Adrenal gland (tissue), 5 donors: ENCODE results near the gene REXO5.

Experiments
- CTCF ChIP-seq, 6 experiments: fragments of 450-650 bp in 4 of 6; fragments of 200-600 bp in 2 of 6; sonication (generic) in 1 of 6; IDR thresholded peaks; 1 replicate in 5 of 6; 2 replicates in 1 of 6; pipeline versions ENCODE4 v1.5.1 to v1.8.0; 2016 to 2021; ENCODE audit warnings: antibody characterized with exemption in 6 of 6, mild to moderate bottlenecking in 2 of 6, moderate library complexity in 1 of 6
- POLR2A ChIP-seq, 2 donors: fragments of 450-650 bp; IDR thresholded peaks; one replicate each; pipeline ENCODE4 v1.6.1; 2017; ENCODE audit warnings: antibody characterized with exemption in 2 of 2, mild to moderate bottlenecking in 2 of 2, moderate library complexity in 1 of 2
- donor health status: DM: no; HTN: no; CAD: no.

- TF ChIP-seq CTCF (IDR thresholded peaks at IDR 0.05) (no peak), POLR2A (IDR thresholded peaks at IDR 0.05) (no peak)
Measured at GRCh38 chr16:20859699-20860098, 53.4 kb downstream of the REXO5 start.
